Endothelial cell of umbilical vein (primary cell): ENCODE results near the gene PRR5L. TPM values are rescaled to one million over a fixed set of nuclear protein-coding genes. Genes with fewer than 3 reads are reported as not detected.

Source experiments
- BruUV-seq: library from RNA; stranded (reverse); fragments of 400-500 nt; replicated peaks from 2 replicates; lab custom pipeline; 2021; lab: Mats Ljungman, UMichigan
- CTCF ChIA-PET: fragments of 300-600, 350-600 bp; sonication (Branson Sonifier 250); formaldehyde crosslinking; loops from one replicate; lab custom pipeline; 2021; ENCODE audit warnings: antibody characterized with exemption, inconsistent platforms; lab: Charles Lee
- POLR2A ChIA-PET: fragments of 300-600, 350-600 bp; sonication (Branson Sonifier 250); formaldehyde crosslinking; loops from one replicate; lab custom pipeline; 2021; ENCODE audit warnings: antibody characterized with exemption, inconsistent platforms; lab: Charles Lee
- DNase-seq: peaks from one replicate; pipeline ENCODE4 v3.0.0-alpha.2; 2011; ENCODE audit warnings: low read depth, low spot score
- FAIRE-seq: peaks from 2 replicates; lab custom pipeline; 2011; peaks lifted over from hg19 to GRCh38; lab: Jason Lieb, UNC
- H2AFZ ChIP-seq: 2 replicates; pipeline ENCODE4 v1.6.0; 2012; ENCODE audit warnings: low read depth, low read length, control low read depth, inconsistent platforms
- H3K27ac ChIP-seq: 2 replicates; pipeline ENCODE4 v1.5.1; 2011; ENCODE audit warnings: low read depth, mild to moderate bottlenecking, control low read depth, low read length, moderate library complexity; ENCODE audit not compliant: insufficient read depth
- H3K27me3 ChIP-seq, 2 experiments: 2 replicates each; pipeline versions ENCODE4 v1.6.0 to v1.6.1; 2011; ENCODE audit warnings: low read length in 2 of 2, mixed read lengths in 1 of 2; ENCODE audit not compliant: control insufficient read depth in 2 of 2, insufficient read depth in 2 of 2
- H3K36me3 ChIP-seq, 2 experiments: 2 replicates in 1 of 2; 3 replicates in 1 of 2; pipeline ENCODE4 v1.5.1; 2011; ENCODE audit warnings: low read length in 2 of 2, mild to moderate bottlenecking in 1 of 2, moderate library complexity in 1 of 2; ENCODE audit not compliant: control insufficient read depth in 2 of 2, insufficient read depth in 2 of 2; ENCODE audit errors: extremely low read depth in 1 of 2
- H3K4me1 ChIP-seq: 3 replicates; pipeline ENCODE4 v1.5.1; 2011; ENCODE audit warnings: mild to moderate bottlenecking, low read length; ENCODE audit not compliant: control insufficient read depth, insufficient read depth; ENCODE audit errors: extremely low read depth
- H3K4me2 ChIP-seq: 2 replicates; pipeline ENCODE4 v1.6.1; 2011; ENCODE audit warnings: low read length, control low read depth, mixed read lengths; ENCODE audit not compliant: insufficient read depth
- H3K4me3 ChIP-seq, 3 experiments: fragments of 200-600 bp in 1 of 3; sonication (generic), shearing (Covaris generic) in 1 of 3; replicated peaks in 1 of 3; 2 replicates each; pipeline ENCODE4 v1.5.1; 2011 to 2016; ENCODE audit warnings: control low read depth in 3 of 3, low read length in 3 of 3, mild to moderate bottlenecking in 2 of 3, inconsistent platforms in 1 of 3, low read depth in 1 of 3, moderate library complexity in 1 of 3; ENCODE audit not compliant: insufficient read depth in 1 of 3
- H3K79me2 ChIP-seq: 2 replicates; pipeline ENCODE4 v1.6.0; 2012; ENCODE audit warnings: low read length, inconsistent platforms; ENCODE audit not compliant: control insufficient read depth, insufficient read depth
- H3K9ac ChIP-seq: replicated peaks from 2 replicates; pipeline ENCODE3; 2011; ENCODE audit warnings: low read length, control low read depth; ENCODE audit not compliant: insufficient read depth; ENCODE audit errors: extremely low read depth
- H3K9me1 ChIP-seq: replicated peaks from 3 replicates; pipeline ENCODE4 v1.6.0; 2011; ENCODE audit warnings: mild to moderate bottlenecking, low read length; ENCODE audit not compliant: control insufficient read depth, insufficient read depth; ENCODE audit errors: extremely low read depth
- H3K9me3 ChIP-seq: replicated peaks from 2 replicates; pipeline ENCODE4 v1.5.1; 2012; ENCODE audit warnings: low read length, inconsistent platforms; ENCODE audit not compliant: control insufficient read depth, insufficient read depth
- H4K20me1 ChIP-seq: replicated peaks from 2 replicates; pipeline ENCODE3; 2011; ENCODE audit warnings: mild to moderate bottlenecking, low read length; ENCODE audit not compliant: control insufficient read depth, insufficient read depth; ENCODE audit errors: extremely low read depth
- EZH2 ChIP-seq: IDR thresholded peaks from 2 replicates; pipeline ENCODE4 v1.6.1; 2012; ENCODE audit warnings: borderline replicate concordance, low read depth, mild to moderate bottlenecking, moderate library complexity, low read length, inconsistent platforms; ENCODE audit not compliant: severe bottlenecking
- FOS ChIP-seq: IDR thresholded peaks from 2 replicates; pipeline ENCODE4 v1.6.1; 2011; ENCODE audit warnings: mild to moderate bottlenecking, low read length, moderate library complexity, borderline replicate concordance; ENCODE audit not compliant: insufficient read depth
- GATA2 ChIP-seq: IDR thresholded peaks from 2 replicates; pipeline ENCODE4 v1.7.0; 2011; ENCODE audit warnings: low read depth, mild to moderate bottlenecking, moderate library complexity, mixed read lengths, low read length; ENCODE audit not compliant: insufficient read length, insufficient read depth
- JUN ChIP-seq: IDR thresholded peaks from 2 replicates; pipeline ENCODE4 v1.6.1; 2011; ENCODE audit warnings: borderline replicate concordance, low read depth; ENCODE audit not compliant: insufficient read length, insufficient read depth
- MYC ChIP-seq: IDR thresholded peaks from one replicate; pipeline ENCODE4 v1.6.1; 2011; ENCODE audit warnings: mild to moderate bottlenecking, low read depth, low read length
- POLR2A ChIP-seq: IDR thresholded peaks from 2 replicates; pipeline ENCODE4 v1.6.1; 2012; ENCODE audit warnings: low read depth, mild to moderate bottlenecking, control low read depth, low read length
- POLR2AphosphoS5 ChIP-seq: IDR thresholded peaks from 2 replicates; pipeline ENCODE4 v1.6.1; 2012; ENCODE audit warnings: low read depth, mild to moderate bottlenecking, control low read depth, low read length, moderate library complexity; ENCODE audit not compliant: insufficient read depth
- dilution Hi-C: fragments of 300-500 bp; cut with MboI; formaldehyde crosslinking; loops from one replicate; pipeline ENCODE4 v1.15.0; 2019; ENCODE audit warnings: low sequenced_read_pairs; ENCODE audit not compliant: extremely low pct_ligation_motif_present
- intact Hi-C: fragments of 100-400 bp; cut with micrococcal nuclease; formaldehyde crosslinking; loops from one replicate; pipeline ENCODE4 v1.10.0; 2022
- polyA plus RNA-seq, 4 experiments: library from polyadenylated mRNA; depleted of rRNA in 3 of 4; stranded (reverse) in 3 of 4; unstranded in 1 of 4; fragments of >200 nt; gene quantifications; 2 replicates each; pipeline versions ENCODE4 v1.2.1 to v1.2.3, GENCODE V29; 2011 to 2012; ENCODE audit warnings: missing spikeins in 1 of 4
- total RNA-seq: library from RNA; stranded (reverse); gene quantifications from 2 replicates; pipeline ENCODE4 v1.2.3, GENCODE V29; 2021
- TF ChIP-seq, protein P1 (sequence below): IDR thresholded peaks from 2 replicates; pipeline ENCODE4 v1.6.1; 2011; ENCODE audit not compliant: insufficient read depth, insufficient read length
- TF ChIP-seq, protein P2 (sequence below), 2 donors: IDR thresholded peaks; 1 replicate in 1 of 2; 2 replicates in 1 of 2; pipeline ENCODE4 v1.5.1; 2011; ENCODE audit warnings: low read length in 2 of 2, mild to moderate bottlenecking in 2 of 2, moderate library complexity in 2 of 2, control low read depth in 1 of 2, inconsistent platforms in 1 of 2, low read depth in 1 of 2; ENCODE audit not compliant: insufficient read depth in 1 of 2; ENCODE audit errors: extremely low read depth in 1 of 2

The PRR5L gene
- total and polyA plus RNA-seq, 2 donors (not counting 3 experiments of a cell fraction or from before 2014, with no cell fraction given): 2.5 to 6.1 TPM

DNA sequence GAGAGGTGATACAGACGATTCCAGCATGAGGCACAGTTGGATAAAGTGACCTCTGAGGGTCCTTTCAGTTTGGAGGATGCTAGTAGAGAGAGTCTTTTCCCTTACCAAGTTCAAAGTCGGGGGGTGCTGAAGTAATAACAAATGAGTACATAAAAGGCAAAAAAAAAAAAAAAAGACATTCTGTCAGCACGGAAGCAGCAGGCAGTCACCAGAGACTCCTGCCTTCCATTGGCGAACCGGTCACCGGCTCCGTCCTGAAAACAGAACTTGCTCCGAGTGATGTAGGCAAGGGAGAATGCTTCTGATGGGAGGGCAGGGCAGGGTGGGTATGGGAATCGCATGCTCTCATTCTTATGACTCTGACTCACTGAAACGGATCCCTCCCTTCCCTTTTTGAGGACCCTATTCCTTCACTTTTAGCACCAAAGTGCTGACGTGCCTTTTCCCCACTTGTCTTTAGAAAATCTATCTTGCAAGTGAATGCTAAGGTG lies 65.9 kb downstream of the PRR5L start:
- Histone ChIP-seq H3K4me2 (no peak overlapping the region), H3K4me1 (peaks cover 16% of the 10 kb centered on the region), H3K9me1 (no peaks in the 10 kb centered on the region), H3K9ac (no peak overlapping the region), H3K79me2 (no peaks in the 10 kb centered on the region), H3K27me3 (peaks cover 5 to 8% of the 10 kb centered on the region in 2 experiments), H3K27ac (no peak overlapping the region), H2AFZ (no peak overlapping the region), H4K20me1 (no peaks in the 10 kb centered on the region), H3K36me3 (no peaks in the 10 kb centered on the region), H3K4me3 (no peak overlapping the region), H3K9me3 (no peaks in the 10 kb centered on the region)
- intact Hi-C loops (loop anchor here (5.0 kb wide), 1 partner anchor 70 kb away; no protein-coding TSS in a partner anchor), dilution Hi-C loops (no loop called here)
- DNase-seq (no peak), FAIRE-seq (no peak)
- CTCF ChIA-PET: no interaction called here
- no TSS peak for BruUV-seq
- POLR2A ChIA-PET: no interaction called here
- TF ChIP-seq POLR2A: no peak
- TF ChIP-seq, protein P1, sequence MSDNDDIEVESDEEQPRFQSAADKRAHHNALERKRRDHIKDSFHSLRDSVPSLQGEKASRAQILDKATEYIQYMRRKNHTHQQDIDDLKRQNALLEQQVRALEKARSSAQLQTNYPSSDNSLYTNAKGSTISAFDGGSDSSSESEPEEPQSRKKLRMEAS: no peak
- no peak for TF ChIP-seq EZH2
- no peak for TF ChIP-seq FOS
- no peak for TF ChIP-seq POLR2AphosphoS5
- TF ChIP-seq MYC: no peak
- no peak for TF ChIP-seq GATA2
- TF ChIP-seq JUN: no peak
- TF ChIP-seq, protein P2, sequence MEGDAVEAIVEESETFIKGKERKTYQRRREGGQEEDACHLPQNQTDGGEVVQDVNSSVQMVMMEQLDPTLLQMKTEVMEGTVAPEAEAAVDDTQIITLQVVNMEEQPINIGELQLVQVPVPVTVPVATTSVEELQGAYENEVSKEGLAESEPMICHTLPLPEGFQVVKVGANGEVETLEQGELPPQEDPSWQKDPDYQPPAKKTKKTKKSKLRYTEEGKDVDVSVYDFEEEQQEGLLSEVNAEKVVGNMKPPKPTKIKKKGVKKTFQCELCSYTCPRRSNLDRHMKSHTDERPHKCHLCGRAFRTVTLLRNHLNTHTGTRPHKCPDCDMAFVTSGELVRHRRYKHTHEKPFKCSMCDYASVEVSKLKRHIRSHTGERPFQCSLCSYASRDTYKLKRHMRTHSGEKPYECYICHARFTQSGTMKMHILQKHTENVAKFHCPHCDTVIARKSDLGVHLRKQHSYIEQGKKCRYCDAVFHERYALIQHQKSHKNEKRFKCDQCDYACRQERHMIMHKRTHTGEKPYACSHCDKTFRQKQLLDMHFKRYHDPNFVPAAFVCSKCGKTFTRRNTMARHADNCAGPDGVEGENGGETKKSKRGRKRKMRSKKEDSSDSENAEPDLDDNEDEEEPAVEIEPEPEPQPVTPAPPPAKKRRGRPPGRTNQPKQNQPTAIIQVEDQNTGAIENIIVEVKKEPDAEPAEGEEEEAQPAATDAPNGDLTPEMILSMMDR (IDR thresholded peaks at IDR 0.05; ENCODE audit: extremely low read depth in 1 of 2, insufficient read depth in 1 of 2, low read depth in 1 of 2, low read length in 2 of 2): no peak
